Measurements from ENCODE around the gene FRMD4B.

DNA sequence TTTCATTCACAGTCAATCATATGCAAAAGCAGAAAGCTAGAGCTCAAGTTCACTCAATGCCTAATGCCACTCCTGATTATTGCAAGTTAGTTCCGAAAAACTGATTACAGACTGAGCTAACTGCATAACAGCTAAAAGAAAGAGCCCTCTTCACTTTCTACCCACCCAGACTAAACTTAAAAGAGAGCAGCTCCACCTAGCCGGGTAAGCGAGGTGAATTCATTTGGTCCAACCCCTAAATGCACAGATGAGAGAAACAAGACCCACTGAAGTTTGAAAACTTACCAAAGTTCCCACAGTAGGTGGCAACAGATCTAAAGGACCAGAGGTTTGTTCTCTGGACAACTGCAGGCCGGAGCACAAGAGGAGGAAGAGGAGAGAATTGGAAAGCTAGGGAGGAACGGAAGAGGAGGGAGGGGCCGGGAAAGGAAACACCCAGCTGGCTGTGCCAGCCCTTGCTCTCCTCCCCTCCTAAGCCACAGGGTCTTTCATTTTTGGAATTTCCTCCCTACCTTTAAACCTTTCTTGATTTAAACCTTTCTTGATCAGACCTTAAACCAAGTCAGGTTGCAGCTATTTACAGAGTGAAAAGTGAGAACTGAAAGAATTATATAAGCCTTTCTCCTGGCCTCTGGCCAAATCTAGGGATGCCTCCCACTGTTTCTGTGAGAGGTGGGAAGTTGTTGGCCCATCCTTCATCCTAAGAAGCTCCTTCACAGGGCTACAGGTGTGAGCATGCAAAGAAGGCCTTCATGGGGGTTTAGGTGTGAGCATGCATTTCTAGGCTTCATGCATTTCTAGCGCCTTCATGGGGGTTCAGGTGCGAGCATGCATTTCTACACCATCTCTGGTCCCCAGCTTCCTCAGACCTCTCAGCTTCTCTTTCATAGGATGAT is 148.8 kb downstream of the FRMD4B start:
- TF ChIP-seq, protein P1, sequence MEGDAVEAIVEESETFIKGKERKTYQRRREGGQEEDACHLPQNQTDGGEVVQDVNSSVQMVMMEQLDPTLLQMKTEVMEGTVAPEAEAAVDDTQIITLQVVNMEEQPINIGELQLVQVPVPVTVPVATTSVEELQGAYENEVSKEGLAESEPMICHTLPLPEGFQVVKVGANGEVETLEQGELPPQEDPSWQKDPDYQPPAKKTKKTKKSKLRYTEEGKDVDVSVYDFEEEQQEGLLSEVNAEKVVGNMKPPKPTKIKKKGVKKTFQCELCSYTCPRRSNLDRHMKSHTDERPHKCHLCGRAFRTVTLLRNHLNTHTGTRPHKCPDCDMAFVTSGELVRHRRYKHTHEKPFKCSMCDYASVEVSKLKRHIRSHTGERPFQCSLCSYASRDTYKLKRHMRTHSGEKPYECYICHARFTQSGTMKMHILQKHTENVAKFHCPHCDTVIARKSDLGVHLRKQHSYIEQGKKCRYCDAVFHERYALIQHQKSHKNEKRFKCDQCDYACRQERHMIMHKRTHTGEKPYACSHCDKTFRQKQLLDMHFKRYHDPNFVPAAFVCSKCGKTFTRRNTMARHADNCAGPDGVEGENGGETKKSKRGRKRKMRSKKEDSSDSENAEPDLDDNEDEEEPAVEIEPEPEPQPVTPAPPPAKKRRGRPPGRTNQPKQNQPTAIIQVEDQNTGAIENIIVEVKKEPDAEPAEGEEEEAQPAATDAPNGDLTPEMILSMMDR (IDR thresholded peaks at IDR 0.05): no peak
- TF ChIP-seq REST (IDR thresholded peaks at IDR 0.05; ENCODE audit: insufficient read depth in 1 of 2, low read depth in 2 of 2, low read length in 1 of 2): no peak
- no peak for TF ChIP-seq POLR2AphosphoS5 (IDR thresholded peaks at IDR 0.05; ENCODE audit: low read depth, low read length)
- no peak for TF ChIP-seq SIN3A (IDR thresholded peaks at IDR 0.05; ENCODE audit: borderline replicate concordance, insufficient read depth, low read depth, low read length)
